ENCODE data around the gene SGSH.

GRCh38 chr17:80256034-80256350 is 35.9 kb upstream of the SGSH start:
- TF ChIP-seq, protein P1, sequence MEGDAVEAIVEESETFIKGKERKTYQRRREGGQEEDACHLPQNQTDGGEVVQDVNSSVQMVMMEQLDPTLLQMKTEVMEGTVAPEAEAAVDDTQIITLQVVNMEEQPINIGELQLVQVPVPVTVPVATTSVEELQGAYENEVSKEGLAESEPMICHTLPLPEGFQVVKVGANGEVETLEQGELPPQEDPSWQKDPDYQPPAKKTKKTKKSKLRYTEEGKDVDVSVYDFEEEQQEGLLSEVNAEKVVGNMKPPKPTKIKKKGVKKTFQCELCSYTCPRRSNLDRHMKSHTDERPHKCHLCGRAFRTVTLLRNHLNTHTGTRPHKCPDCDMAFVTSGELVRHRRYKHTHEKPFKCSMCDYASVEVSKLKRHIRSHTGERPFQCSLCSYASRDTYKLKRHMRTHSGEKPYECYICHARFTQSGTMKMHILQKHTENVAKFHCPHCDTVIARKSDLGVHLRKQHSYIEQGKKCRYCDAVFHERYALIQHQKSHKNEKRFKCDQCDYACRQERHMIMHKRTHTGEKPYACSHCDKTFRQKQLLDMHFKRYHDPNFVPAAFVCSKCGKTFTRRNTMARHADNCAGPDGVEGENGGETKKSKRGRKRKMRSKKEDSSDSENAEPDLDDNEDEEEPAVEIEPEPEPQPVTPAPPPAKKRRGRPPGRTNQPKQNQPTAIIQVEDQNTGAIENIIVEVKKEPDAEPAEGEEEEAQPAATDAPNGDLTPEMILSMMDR (conservative IDR thresholded peaks at IDR 0.05; ENCODE audit: low read depth, low read length): no peak
- no peak for TF ChIP-seq EZH2 (IDR thresholded peaks at IDR 0.05; ENCODE audit: borderline replicate concordance, low read depth, low read length, poor library complexity, severe bottlenecking)

All from A673 (cell line).